ENCODE results near the gene USP9X. TPM values are rescaled to one million over a fixed set of nuclear protein-coding genes. Genes with fewer than 3 reads are reported as not detected.

Gene USP9X
- total and polyA plus RNA-seq, 2 donors = 17.9 to 32.1 TPM

DNA sequence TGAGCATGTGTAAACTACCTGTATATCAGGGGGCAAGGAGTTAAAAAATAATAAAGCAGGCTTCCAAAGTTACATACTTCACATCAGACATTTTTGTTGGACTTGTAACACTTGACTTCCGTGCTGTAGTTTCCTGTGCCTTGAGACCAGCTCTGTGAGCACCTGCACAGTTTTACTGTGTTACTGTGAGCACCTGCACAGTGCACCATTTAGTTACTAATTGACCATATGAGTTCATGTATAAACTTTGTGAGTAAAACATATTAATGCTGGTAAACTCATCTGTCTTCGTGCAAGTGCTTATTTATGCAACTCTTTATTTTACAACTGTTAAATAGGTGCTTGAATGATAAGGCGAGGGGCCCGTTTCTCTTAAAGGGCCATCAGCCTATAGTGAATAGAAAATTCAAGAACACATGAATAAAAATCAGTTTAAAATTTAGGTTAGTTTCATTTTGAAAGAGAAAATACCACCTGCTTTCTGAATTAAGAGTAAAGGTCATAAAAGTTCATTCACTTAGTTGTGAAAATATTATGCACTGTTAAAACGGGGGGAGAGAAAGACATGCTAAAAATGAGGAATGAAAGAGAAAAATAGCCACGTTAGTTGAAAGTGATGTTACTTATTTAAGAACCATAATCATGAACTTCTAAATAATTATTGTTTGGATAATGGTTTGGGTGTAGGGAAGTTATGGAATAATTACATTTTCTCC is 42.4 kb downstream of the USP9X start:
- 51% methylated on average over 6 of the region's 6 CpGs for WGBS
- H3K9me3 ChIP-seq (ENCODE audit: control insufficient read depth in 2 of 2, insufficient read depth in 1 of 2, low read length in 1 of 2) = no peaks in the 10 kb centered on the region
- H3K27me3 ChIP-seq (ENCODE audit: control insufficient read depth in 2 of 2, insufficient read depth in 1 of 2, low read length in 1 of 2) = no peaks in the 10 kb centered on the region
- no peak overlapping the region for H3K4me3 ChIP-seq (ENCODE audit: low read length in 2 of 2)
- no peaks in the 10 kb centered on the region for H3K4me1 ChIP-seq (ENCODE audit: control insufficient read depth in 2 of 2, insufficient read depth in 2 of 2, low read length in 2 of 2)
- DNase-seq (ENCODE audit: low read depth in 6 of 9, low spot score in 9 of 9) = peak in 1 of 9 donors; percentile 49
- H3K27ac ChIP-seq (ENCODE audit: low read depth in 1 of 2, low read length in 1 of 2) = no peak overlapping the region
- peaks cover 5 to 16% of the 10 kb centered on the region in 2 donors for H3K36me3 ChIP-seq (ENCODE audit: control insufficient read depth in 2 of 2, insufficient read depth in 2 of 2, low read length in 1 of 2)

DNA sequence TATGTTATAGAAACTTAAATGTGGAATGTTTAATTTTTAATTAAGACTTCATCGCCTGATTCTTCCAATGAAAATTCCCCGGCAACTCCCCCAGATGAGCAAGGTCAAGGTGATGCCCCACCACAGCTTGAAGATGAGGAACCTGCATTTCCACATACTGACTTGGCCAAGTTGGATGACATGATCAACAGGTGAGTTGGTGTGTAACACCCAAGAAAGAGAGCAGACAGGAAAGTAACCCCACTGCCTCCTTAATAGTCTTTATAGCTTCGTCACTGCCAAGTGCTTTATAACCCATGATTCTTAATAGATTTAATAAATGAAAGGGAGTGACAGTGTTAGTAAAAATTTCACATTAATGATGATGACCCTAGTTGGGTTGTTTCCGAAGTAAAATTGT is 43.7 kb downstream of the USP9X start:
- no peak overlapping the region for H3K27ac ChIP-seq (ENCODE audit: low read depth in 1 of 2, low read length in 1 of 2)
- WGBS = 98% methylated on average over 4 of the region's 4 CpGs
- no peaks in the 10 kb centered on the region for H3K9me3 ChIP-seq (ENCODE audit: control insufficient read depth in 2 of 2, insufficient read depth in 1 of 2, low read length in 1 of 2)
- DNase-seq (ENCODE audit: low read depth in 6 of 9, low spot score in 9 of 9) = no peak
- H3K27me3 ChIP-seq (ENCODE audit: control insufficient read depth in 2 of 2, insufficient read depth in 1 of 2, low read length in 1 of 2) = no peaks in the 10 kb centered on the region
- peaks cover 5 to 16% of the 10 kb centered on the region in 2 donors for H3K36me3 ChIP-seq (ENCODE audit: control insufficient read depth in 2 of 2, insufficient read depth in 2 of 2, low read length in 1 of 2)
- H3K4me1 ChIP-seq (ENCODE audit: control insufficient read depth in 2 of 2, insufficient read depth in 2 of 2, low read length in 2 of 2) = no peaks in the 10 kb centered on the region
- H3K4me3 ChIP-seq (ENCODE audit: low read length in 2 of 2) = no peak overlapping the region

DNA sequence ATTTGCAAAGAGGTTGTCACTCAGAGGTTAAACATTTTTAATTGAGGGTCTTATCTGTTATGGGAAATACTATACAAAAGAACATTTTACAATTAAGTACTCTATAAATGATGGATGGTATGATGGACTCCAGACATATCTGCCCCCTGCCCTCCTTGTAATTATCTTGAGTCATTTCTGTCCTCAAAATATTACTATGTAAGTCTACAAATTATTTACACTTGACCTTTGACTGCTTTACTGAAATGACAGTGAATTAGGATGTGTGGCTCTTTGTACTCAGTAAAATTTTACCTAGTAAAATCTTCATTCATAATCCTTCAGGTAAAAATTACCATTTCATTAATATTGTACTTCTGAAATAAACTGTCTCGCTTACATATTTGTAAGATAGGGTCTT is 46.5 kb downstream of the USP9X start:
- 100% methylated on average over 1 of the region's 1 CpG for WGBS
- Histone ChIP-seq H3K4me3 (ENCODE audit: low read length in 2 of 2) (no peak overlapping the region), H3K27ac (ENCODE audit: low read depth in 1 of 2, low read length in 1 of 2) (no peak overlapping the region), H3K27me3 (ENCODE audit: control insufficient read depth in 2 of 2, insufficient read depth in 1 of 2, low read length in 1 of 2) (no peaks in the 10 kb centered on the region), H3K36me3 (ENCODE audit: control insufficient read depth in 2 of 2, insufficient read depth in 2 of 2, low read length in 1 of 2) (peaks cover 7 to 21% of the 10 kb centered on the region in 2 donors), H3K4me1 (ENCODE audit: control insufficient read depth in 2 of 2, insufficient read depth in 2 of 2, low read length in 2 of 2) (no peaks in the 10 kb centered on the region), H3K9me3 (ENCODE audit: control insufficient read depth in 2 of 2, insufficient read depth in 1 of 2, low read length in 1 of 2) (no peaks in the 10 kb centered on the region)
- no peak for DNase-seq (ENCODE audit: low read depth in 6 of 9, low spot score in 9 of 9)

DNA sequence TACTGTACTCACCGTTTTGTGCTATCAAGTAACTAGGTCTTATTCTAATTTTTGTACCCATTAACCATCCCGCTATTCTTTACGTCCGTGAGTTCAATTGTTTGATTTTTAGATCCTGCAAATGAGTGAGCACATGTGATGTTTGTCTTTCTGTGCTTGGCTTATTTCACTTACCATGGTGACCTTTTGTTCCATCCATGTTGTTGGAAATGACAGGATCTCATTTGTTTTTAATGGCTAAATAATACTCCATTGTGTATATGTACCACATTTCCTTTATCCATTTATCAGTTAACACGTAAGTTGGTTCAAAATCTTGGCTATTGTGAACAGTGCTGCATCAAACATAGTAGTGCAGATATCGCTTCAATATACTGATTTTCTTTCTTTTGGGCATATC is 48.3 kb downstream of the USP9X start:
- over 99% methylated on average over 6 of the region's 6 CpGs for WGBS
- no peak overlapping the region for H3K4me3 ChIP-seq (ENCODE audit: low read length in 2 of 2)

DNA sequence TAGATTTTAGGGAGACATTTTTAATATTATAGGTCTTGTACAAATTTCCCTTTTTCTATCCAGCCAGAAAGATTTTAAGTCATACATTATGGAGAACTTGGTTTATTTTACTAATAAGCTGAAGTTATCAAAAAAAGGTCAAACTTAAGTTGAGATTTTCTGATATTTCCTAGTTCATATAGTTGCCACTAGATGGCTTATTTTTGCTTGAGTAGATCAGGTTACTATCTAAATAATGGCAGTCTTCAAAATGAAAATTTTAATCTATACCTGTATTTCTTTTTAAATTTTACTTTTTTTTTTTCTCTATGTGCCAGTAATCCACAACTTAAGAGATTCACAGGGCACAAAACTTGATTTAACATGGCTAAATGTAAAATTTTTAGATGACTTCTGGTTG is 52.3 kb downstream of the USP9X start:
- Histone ChIP-seq H3K27ac (ENCODE audit: low read depth in 1 of 2, low read length in 1 of 2) (no peak overlapping the region), H3K9me3 (ENCODE audit: control insufficient read depth in 2 of 2, insufficient read depth in 1 of 2, low read length in 1 of 2) (no peaks in the 10 kb centered on the region), H3K27me3 (ENCODE audit: control insufficient read depth in 2 of 2, insufficient read depth in 1 of 2, low read length in 1 of 2) (no peaks in the 10 kb centered on the region), H3K36me3 (ENCODE audit: control insufficient read depth in 2 of 2, insufficient read depth in 2 of 2, low read length in 1 of 2) (peaks cover 3 to 26% of the 10 kb centered on the region in 2 donors), H3K4me1 (ENCODE audit: control insufficient read depth in 2 of 2, insufficient read depth in 2 of 2, low read length in 2 of 2) (no peaks in the 10 kb centered on the region), H3K4me3 (ENCODE audit: low read length in 2 of 2) (no peak overlapping the region)
- DNase-seq (ENCODE audit: low read depth in 6 of 9, low spot score in 9 of 9) = no peak

More for the DNA sequence above, 48.3 kb downstream of the USP9X start:
- H3K27me3 ChIP-seq (ENCODE audit: control insufficient read depth in 2 of 2, insufficient read depth in 1 of 2, low read length in 1 of 2) = no peaks in the 10 kb centered on the region
- peaks cover 7 to 25% of the 10 kb centered on the region in 2 donors for H3K36me3 ChIP-seq (ENCODE audit: control insufficient read depth in 2 of 2, insufficient read depth in 2 of 2, low read length in 1 of 2)
- no peak overlapping the region for H3K27ac ChIP-seq (ENCODE audit: low read depth in 1 of 2, low read length in 1 of 2)
- no peaks in the 10 kb centered on the region for H3K4me1 ChIP-seq (ENCODE audit: control insufficient read depth in 2 of 2, insufficient read depth in 2 of 2, low read length in 2 of 2)
- H3K9me3 ChIP-seq (ENCODE audit: control insufficient read depth in 2 of 2, insufficient read depth in 1 of 2, low read length in 1 of 2) = no peaks in the 10 kb centered on the region
- DNase-seq (ENCODE audit: low read depth in 6 of 9, low spot score in 9 of 9) = no peak

DNA sequence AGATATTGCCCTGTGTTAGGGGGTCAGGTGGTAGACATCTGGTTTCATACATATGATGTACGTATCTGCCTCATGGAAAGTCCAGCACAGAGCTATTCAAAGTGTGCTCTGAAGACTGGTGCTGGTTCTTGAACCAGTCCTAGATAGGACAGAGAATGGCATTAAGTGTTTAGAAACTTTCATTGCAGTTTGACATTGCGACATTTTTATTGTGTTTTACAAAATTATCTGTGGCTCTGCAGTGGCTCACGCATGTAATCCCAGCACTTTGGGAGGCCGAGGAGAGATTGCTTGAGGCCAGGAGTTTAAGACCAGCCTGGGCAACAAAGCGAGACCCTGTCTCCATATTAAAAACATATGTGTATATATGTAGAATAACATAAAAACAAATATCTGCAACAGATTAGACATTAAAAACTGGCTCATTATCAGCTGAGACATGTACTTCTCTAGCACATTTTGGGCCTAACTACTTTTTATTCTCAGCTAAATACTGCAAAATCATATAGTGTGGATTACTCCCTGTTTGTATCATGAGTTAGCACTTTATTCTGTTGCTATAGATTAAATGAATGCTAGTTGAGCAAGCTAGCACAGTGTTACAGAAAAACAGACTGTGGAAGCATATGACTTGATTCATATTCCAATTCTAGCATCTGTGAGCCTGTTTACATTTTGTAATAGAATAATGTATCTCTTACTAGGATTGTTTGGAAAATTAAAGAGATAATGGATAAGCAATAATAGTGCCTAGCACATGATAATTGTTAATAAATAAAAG is 57.1 kb downstream of the USP9X start:
- Histone ChIP-seq H3K9me3 (ENCODE audit: control insufficient read depth in 2 of 2, insufficient read depth in 1 of 2, low read length in 1 of 2) (no peaks in the 10 kb centered on the region), H3K4me3 (ENCODE audit: low read length in 2 of 2) (no peak overlapping the region), H3K4me1 (ENCODE audit: control insufficient read depth in 2 of 2, insufficient read depth in 2 of 2, low read length in 2 of 2) (no peaks in the 10 kb centered on the region), H3K27me3 (ENCODE audit: control insufficient read depth in 2 of 2, insufficient read depth in 1 of 2, low read length in 1 of 2) (no peaks in the 10 kb centered on the region), H3K36me3 (ENCODE audit: control insufficient read depth in 2 of 2, insufficient read depth in 2 of 2, low read length in 1 of 2) (peaks cover 0 to 31% of the 10 kb centered on the region in 2 donors), H3K27ac (ENCODE audit: low read depth in 1 of 2, low read length in 1 of 2) (no peak overlapping the region)
- 98% methylated on average over 5 of the region's 5 CpGs for WGBS
- no peak for DNase-seq (ENCODE audit: low read depth in 6 of 9, low spot score in 9 of 9)

DNA sequence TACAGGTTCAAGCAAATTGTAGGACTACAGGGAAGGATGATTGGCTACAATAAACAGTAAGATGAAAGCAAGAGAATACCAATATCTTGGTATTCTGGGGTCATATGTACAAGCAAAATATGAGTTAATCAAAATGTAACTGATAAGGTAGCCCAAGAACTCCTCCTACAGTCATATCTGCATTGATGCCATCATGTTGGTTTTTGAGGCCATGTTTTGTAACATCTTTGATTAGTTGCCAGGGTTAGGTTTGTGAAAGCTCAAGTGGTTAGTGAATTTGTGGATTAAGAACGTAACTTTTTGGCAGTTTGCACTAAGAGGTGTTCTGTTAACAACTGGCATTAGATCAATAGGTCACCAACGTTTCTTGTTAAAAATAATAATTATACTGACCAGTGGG is 59.6 kb downstream of the USP9X start:
- no peaks in the 10 kb centered on the region for H3K4me1 ChIP-seq (ENCODE audit: control insufficient read depth in 2 of 2, insufficient read depth in 2 of 2, low read length in 2 of 2)
- H3K9me3 ChIP-seq (ENCODE audit: control insufficient read depth in 2 of 2, insufficient read depth in 1 of 2, low read length in 1 of 2) = no peaks in the 10 kb centered on the region
- peaks cover 3 to 43% of the 10 kb centered on the region in 2 donors for H3K36me3 ChIP-seq (ENCODE audit: control insufficient read depth in 2 of 2, insufficient read depth in 2 of 2, low read length in 1 of 2)
- WGBS = 97% methylated on average over 2 of the region's 2 CpGs
- DNase-seq (ENCODE audit: low read depth in 6 of 9, low spot score in 9 of 9) = no peak
- H3K4me3 ChIP-seq (ENCODE audit: low read length in 2 of 2) = no peak overlapping the region
- H3K27ac ChIP-seq (ENCODE audit: low read depth in 1 of 2, low read length in 1 of 2) = no peak overlapping the region
- no peaks in the 10 kb centered on the region for H3K27me3 ChIP-seq (ENCODE audit: control insufficient read depth in 2 of 2, insufficient read depth in 1 of 2, low read length in 1 of 2)

DNA sequence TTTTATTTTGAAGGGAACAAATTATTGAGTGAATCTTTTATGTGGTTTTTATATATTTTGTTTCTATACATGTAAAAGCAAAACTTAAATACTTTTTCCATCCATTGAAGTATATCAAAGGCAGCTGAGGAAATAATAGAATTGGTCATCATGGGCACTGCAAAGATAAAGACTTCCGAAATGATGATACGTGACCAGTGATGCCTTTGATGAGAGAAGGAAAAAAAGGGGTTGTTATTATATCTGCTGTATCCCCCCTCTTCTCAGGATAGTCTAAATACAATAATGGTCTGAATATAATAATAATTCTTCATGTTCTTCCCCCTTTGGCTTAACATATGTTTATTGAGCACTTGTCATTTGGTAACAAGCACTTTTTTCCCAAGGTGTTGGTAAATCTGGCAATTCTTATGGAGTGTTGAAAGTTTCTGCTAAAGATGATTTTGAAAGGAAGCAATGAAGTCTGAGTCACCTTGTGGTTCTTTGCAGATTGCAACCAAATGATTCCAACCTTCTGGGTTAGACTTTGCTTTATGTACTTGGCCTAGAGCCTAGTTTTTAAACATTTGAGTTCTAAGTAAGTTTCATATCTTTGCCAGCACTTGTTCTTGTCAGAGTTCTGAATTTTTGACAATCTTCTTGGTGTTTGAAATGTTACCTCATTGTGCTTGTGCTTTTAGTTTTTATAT is 60.8 kb downstream of the USP9X start:
- H3K9me3 ChIP-seq (ENCODE audit: control insufficient read depth in 2 of 2, insufficient read depth in 1 of 2, low read length in 1 of 2) = no peaks in the 10 kb centered on the region
- peaks cover 3 to 45% of the 10 kb centered on the region in 2 donors for H3K36me3 ChIP-seq (ENCODE audit: control insufficient read depth in 2 of 2, insufficient read depth in 2 of 2, low read length in 1 of 2)
- H3K4me3 ChIP-seq (ENCODE audit: low read length in 2 of 2) = no peak overlapping the region
- WGBS = 96% methylated on average over 2 of the region's 2 CpGs
- no peaks in the 10 kb centered on the region for H3K4me1 ChIP-seq (ENCODE audit: control insufficient read depth in 2 of 2, insufficient read depth in 2 of 2, low read length in 2 of 2)
- no peak overlapping the region for H3K27ac ChIP-seq (ENCODE audit: low read depth in 1 of 2, low read length in 1 of 2)
- no peak for DNase-seq (ENCODE audit: low read depth in 6 of 9, low spot score in 9 of 9)
- no peaks in the 10 kb centered on the region for H3K27me3 ChIP-seq (ENCODE audit: control insufficient read depth in 2 of 2, insufficient read depth in 1 of 2, low read length in 1 of 2)

DNA sequence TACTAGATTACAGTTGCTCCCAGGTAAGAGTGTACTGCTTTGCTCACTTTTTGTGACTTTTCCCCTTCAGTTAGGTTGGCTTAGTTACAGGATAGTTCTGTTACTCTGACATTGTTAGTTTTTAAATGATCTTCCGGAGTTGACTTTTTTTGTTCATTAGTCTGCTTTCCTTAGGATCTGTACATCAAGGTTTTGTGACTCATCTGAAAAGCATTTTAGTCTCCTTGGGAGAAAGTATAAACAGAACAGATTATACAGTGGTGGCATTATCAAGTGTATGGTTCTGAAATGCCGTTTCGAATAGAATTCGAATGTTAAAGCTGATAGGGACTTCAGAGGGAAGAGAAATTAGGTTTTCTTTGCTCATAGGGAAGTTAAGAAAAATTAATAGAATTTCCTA is 63.3 kb downstream of the USP9X start:
- H3K9me3 ChIP-seq (ENCODE audit: control insufficient read depth in 2 of 2, insufficient read depth in 1 of 2, low read length in 1 of 2) = no peaks in the 10 kb centered on the region
- H3K27ac ChIP-seq (ENCODE audit: low read depth in 1 of 2, low read length in 1 of 2) = no peak overlapping the region
- H3K4me3 ChIP-seq (ENCODE audit: low read length in 2 of 2) = no peak overlapping the region
- no peaks in the 10 kb centered on the region for H3K27me3 ChIP-seq (ENCODE audit: control insufficient read depth in 2 of 2, insufficient read depth in 1 of 2, low read length in 1 of 2)
- DNase-seq (ENCODE audit: low read depth in 6 of 9, low spot score in 9 of 9) = no peak
- no peaks in the 10 kb centered on the region for H3K4me1 ChIP-seq (ENCODE audit: control insufficient read depth in 2 of 2, insufficient read depth in 2 of 2, low read length in 2 of 2)
- peaks cover 7 to 44% of the 10 kb centered on the region in 2 donors for H3K36me3 ChIP-seq (ENCODE audit: control insufficient read depth in 2 of 2, insufficient read depth in 2 of 2, low read length in 1 of 2)
- 99% methylated on average over 4 of the region's 4 CpGs for WGBS

Data from thymus (tissue), 11 donors.